Stimulated activated CD4-positive, alpha-beta T cell treated with anti-CD3 and anti-CD28 coated beads, Interleukin-2, amount 100 ng/mL, for 24 hours (primary cell): ENCODE measurements around the gene TMEM139.

ENCODE experiments used
- DNase-seq, 2 donors: peaks; one replicate each; pipeline ENCODE4 v3.0.0-alpha.2; 2020

Gene TMEM139

GRCh38 chr7:143284591-143285469, at the start of gene TMEM139:
TMEM139 (plus strand) TSS chr7:143284958; CDS start chr7:143285958, 1,000 bp downstream.
- no peak for DNase-seq

- DNase-seq: no peak
These were observed 49.2 kb upstream of the TMEM139 start for GRCh38 chr7:143235561-143235960.

GRCh38 chr7:143236408-143236990, 48.3 kb upstream of the TMEM139 start:
- DNase-seq: no peak

- DNase-seq: no peak
These were observed 47.4 kb upstream of the TMEM139 start for GRCh38 chr7:143237366-143237765.

GRCh38 chr7:143238289-143238980, 46.3 kb upstream of the TMEM139 start:
- DNase-seq: no peak

- no peak for DNase-seq
These were observed 44.9 kb upstream of the TMEM139 start for GRCh38 chr7:143239813-143240212.

GRCh38 chr7:143240291-143241168, 44.2 kb upstream of the TMEM139 start:
- DNase-seq: peak; percentile 65 to 67

GRCh38 chr7:143242306-143242705, 42.5 kb upstream of the TMEM139 start:
- DNase-seq: no peak

- no peak for DNase-seq
These were observed 41.6 kb upstream of the TMEM139 start for GRCh38 chr7:143243111-143243510.

GRCh38 chr7:143243614-143244013, 41.1 kb upstream of the TMEM139 start:
- DNase-seq: no peak

- no peak for DNase-seq
These were observed 40.4 kb upstream of the TMEM139 start for GRCh38 chr7:143244321-143244720.

- DNase-seq: no peak
These were observed 39.6 kb upstream of the TMEM139 start for GRCh38 chr7:143245123-143245522.

GRCh38 chr7:143247372-143247771, 37.4 kb upstream of the TMEM139 start:
- DNase-seq: no peak

- DNase-seq: no peak
These were observed 35.9 kb upstream of the TMEM139 start for GRCh38 chr7:143248761-143249354.

- DNase-seq: no peak
These were observed 34.6 kb upstream of the TMEM139 start for GRCh38 chr7:143250199-143250598.

- DNase-seq: no peak
These were observed 33.9 kb upstream of the TMEM139 start for GRCh38 chr7:143250822-143251221.

GRCh38 chr7:143252006-143252405, 32.8 kb upstream of the TMEM139 start:
- DNase-seq: no peak

- no peak for DNase-seq
These were observed 29.2 kb upstream of the TMEM139 start for GRCh38 chr7:143255564-143255963.

- DNase-seq: no peak
These were observed 28.4 kb upstream of the TMEM139 start for GRCh38 chr7:143256325-143256724.

- no peak for DNase-seq
These were observed 27.8 kb upstream of the TMEM139 start for GRCh38 chr7:143256932-143257331.

GRCh38 chr7:143257501-143257900, 27.3 kb upstream of the TMEM139 start:
- DNase-seq: no peak

- DNase-seq: no peak
These were observed 25.9 kb upstream of the TMEM139 start for GRCh38 chr7:143258831-143259230.
